Ishikawa (cell line): Measurements from ENCODE around the gene TRPM3.

Experiments
- CREB1 ChIP-seq: IDR thresholded peaks from 2 replicates; pipeline ENCODE4 v1.6.1; 2012; ENCODE audit warnings: low read depth
- EP300 ChIP-seq: IDR thresholded peaks from 2 replicates; pipeline ENCODE4 v1.6.1; 2012; ENCODE audit warnings: borderline replicate concordance

GRCh38 chr9:70573308-70573707 lies 548.1 kb downstream of the TRPM3 start:
- TF ChIP-seq EP300 (no peak), CREB1 (no peak)
